HG03025 (cell line): ENCODE data around the gene CDK19.
"Not testable (repeated sequence)": the region's sequence is repeated elsewhere in the genome, so short reads cannot be mapped to it uniquely, and the experiment has no call there.

Experiments
- ATAC-seq: cut with Tn5 transposase; IDR thresholded peaks from one replicate; pipeline ENCODE4 v1.9.1; 2021; ENCODE audit warnings: mild to moderate bottlenecking, moderate library complexity; ENCODE audit not compliant: unreplicated experiment, low FRiP score

The CDK19 gene

DNA sequence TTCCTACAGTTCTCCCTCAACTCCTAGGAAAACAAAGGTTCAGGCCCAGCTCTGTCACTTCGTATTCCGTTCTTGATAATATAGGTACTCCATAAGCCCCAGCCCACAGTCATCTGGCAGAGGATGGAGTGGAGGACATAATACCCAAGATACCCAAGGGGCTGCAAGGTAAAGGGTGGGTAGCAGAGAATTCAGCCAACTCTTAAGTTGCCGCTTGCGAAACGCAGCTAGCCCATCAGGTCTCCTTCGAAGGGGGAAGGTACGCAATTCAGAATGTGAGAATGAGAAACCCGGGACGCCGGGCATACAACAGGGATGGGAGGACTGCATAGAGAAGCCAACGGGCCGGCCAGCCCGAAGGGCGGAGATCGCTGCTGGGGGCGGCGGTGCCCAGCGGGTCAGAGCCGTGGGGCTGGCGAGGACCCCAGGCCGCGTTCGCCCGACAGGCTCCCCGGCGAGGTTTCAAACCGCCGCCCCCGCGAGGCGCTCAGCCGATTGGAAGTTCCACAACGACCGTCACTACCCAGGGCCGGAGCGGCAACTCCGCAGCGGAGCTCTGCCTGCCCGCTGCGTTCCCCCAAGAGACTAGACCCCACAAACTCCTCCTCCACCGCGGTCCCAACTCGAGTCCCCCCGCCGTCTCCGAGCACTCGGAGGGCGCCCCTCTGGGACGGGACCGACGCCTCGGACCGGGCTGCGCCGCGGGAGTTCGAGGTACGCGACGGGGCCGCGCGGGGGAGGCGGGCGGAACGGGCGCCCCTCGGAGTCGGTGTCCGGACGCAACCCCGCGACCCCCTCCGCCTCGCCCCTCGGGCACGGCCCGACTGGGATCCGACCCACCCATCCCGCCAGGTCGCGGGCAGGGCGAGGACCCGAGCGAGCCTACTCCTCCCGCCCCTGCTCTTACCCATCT lies 911 bp downstream of the CDK19 start:
- peak; percentile 6 for ATAC-seq

DNA sequence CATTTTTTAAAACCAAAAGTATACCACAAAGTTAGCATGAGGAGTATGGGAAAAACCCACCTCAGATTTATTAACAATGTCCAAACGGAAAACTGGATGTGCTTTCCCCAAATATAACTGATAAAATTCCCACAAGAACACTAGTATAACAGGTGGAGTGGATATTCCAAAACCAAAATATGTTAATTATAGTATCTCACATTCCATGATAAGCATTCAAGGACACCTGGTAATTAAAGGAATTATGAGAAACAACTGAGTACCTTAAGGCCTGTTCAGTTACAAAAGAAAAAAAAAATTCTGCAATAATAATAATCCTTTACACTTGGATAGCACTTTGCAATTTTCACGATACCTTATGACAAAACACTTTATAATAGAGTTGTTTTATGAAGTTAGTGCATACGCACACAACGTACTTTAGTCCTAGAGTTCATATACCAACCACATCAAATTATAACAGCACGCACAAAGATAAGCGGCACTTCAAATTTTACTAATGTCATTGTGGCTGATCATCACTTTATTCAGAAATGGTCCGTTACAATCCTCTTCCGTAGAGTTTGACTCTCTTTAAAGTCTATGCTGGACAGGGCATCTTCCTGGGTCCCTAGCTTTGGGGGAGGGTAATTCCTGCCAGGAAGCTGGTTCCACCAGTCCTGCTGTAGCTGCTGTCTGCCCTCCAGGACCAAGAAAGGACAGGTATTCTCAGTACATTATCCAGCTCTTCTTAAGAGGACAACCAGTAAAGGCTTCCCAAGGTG lies 1.7 kb downstream of the CDK19 start:
- ATAC-seq: no peak

DNA sequence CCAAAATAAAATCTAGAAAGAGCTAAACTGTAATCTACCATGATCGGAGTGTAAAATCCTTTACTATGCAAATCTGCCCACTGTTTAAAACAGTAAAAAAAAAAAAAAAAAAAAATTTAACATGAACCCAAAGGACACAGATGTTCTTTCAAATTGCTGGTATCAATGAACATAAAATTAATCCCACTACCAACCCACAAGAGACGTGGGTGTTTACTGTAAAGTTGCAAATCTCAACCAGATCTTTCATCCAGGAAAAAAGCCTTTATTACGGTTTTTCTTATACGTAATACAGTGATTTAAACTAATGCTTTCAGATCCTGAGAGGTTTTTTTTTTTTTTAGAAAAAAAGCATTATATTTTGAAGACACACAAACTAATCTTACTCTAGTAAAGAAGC lies 2.5 kb downstream of the CDK19 start:
- no peak for ATAC-seq

DNA sequence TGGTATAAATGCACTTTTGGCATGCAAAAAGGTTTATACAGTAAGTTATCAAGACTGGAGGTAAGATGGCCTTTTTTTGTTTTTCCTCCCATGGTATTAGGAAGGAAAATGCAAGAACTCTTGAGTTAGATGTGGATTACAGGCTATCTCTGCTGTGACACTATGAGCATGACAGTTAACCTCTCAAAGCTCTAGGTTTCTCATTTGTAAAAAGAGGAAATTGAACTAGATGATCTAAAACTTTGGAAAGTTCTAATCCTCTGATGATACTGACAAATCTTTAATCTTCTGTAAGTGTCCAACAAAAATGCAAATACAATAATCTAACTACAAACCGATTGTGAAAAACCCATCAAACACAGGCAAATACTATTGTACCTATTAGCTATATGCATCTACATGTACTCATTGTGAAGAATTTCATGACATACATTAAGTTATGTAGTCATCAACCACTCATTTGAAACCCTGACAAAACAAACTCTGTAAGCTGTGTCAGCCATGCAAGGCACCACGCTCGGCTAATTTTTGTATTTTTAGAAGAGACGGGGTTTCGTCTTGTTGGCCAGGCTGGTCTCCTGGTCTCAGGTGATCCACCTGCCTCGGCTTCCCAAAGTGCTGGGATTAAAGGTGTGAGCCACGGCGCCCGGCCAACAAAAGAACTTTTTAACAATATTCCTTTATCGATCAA lies 4.2 kb downstream of the CDK19 start:
- ATAC-seq: no peak

DNA sequence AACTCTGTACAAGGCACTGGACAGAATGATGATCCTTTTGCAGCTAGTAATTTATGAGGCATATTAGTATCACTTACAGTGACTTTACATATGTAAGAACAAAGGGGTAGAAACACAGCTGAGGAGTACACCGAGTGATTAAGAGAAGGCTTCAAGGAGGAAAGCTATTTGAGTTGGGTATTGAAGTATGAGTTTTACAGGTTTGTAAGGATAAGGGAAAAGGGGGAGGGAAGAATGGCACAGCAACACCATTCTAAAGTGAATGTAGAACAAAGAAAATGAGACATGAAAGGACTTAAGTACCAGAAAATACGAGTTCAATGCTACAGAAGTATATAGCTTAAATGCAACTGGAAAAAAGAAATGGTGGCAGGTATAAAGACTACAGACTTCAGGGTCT lies 5.5 kb downstream of the CDK19 start:
- ATAC-seq: no peak

DNA sequence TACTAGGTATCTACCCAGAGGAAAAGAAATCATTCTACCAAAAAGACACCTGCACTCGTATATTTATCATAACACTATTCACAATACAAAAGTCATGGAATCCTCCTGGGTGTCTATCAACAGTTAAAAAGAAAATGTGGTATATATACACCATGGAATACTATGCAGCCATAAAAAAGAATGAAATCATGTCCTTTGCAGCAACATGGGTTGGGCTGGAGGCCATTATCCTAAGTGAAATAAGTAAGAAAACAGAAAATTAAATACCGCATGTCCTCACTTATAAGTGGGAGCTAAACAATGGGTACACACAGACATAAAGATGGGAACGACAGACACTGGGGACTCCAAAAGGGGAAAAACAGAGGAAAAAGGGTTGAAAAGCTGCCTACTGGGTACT lies 13.1 kb downstream of the CDK19 start:
- ATAC-seq: not testable (repeated sequence)

DNA sequence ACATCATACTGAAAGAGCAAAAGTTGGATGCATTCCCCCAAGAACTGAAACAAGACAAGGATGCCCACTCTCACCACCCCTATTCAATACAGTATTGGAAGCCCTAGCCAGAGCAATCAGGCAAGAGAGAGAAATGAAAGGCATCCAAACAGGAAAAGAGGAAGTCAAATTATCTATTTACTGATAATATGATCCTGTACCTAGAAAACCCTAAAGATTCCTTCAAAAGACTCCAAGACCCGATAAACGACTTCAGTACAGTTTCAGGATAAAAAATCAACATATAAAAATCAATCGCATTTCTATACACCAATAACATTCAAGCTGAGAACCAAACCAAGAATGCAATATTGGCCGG lies 14.5 kb downstream of the CDK19 start:
- no peak for ATAC-seq

DNA sequence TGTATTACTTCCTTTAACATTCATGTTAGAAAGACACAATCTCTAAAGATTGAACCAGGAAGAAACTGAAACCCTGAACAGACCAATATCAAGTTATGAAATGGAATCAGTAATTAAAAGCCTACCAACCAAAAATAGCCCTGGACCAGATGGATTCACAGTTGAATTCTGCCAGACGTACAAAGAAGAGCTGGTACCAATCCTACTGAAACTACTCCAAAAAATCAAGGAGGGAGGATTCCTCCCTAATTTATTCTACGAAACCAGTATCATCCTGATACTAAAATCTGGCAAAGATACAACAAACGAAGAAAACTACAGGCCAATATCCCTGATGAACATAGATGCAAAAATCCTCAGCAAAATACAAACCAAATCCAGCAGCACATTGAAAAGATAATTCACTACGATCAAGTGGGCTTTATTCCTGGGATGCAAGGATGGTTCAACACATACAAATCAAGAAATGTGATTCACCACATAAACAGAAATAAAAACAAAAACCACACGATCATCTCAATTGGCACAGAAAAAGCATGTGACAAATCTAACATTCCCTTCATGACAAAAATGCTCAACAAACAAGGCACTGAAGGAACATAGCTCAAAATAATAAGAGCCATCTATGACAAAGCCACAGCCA lies 15.0 kb downstream of the CDK19 start:
- no peak for ATAC-seq

DNA sequence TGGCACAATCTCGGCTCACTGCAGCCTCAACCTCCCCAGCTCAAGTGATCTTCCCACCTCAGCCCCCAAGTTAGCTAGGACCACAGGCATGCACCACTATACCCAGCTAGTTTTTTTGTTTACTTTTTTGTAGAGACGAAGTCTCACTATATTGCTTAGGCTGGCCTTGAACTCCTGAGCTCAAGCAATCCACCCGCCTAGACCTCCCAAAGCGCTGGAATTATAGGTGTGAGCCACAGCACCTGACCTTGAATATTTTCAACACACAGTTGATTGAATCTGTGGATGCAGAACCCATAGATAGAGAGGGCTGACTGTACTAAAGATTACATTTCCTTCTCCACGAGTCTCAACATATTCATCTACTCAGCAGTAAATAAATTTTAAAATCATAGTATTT lies 15.6 kb downstream of the CDK19 start:
- no peak for ATAC-seq

DNA sequence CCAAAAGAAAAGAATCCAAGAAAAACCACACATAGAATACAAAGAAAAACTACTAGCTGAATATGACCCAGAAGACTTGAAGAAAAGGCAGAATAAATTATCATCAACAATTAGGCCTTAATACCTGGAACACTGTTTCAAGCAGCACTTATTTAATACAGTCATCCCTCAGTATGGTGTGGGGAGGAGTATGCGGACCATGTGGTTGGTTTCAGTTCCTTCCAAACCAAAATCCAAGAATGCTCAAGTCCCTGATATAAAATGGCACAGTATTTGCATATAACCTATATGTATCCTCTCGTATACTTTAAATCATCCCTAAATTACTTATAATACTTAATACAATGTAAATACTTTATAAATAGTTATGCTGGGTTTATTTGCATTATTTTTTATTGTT lies 16.1 kb downstream of the CDK19 start:
- no peak for ATAC-seq

DNA sequence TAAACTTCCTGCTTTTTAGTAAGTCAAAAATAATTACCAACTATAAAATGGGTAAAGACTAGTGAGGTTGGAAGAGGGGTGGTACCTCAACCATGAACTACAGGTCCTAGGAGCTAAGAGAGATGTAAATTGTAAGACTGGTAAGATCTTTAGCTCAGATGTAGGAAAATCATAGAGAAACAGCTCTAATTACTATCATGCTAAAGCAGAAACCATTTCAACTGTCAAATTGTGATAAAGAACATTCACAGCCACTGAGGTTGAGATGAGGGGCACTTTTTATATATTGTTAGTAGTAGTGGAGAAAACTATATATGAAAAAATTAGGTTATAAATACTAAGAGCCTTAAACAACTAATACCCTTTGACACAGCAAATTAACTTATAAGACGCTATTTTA lies 20.0 kb downstream of the CDK19 start:
- ATAC-seq: no peak

DNA sequence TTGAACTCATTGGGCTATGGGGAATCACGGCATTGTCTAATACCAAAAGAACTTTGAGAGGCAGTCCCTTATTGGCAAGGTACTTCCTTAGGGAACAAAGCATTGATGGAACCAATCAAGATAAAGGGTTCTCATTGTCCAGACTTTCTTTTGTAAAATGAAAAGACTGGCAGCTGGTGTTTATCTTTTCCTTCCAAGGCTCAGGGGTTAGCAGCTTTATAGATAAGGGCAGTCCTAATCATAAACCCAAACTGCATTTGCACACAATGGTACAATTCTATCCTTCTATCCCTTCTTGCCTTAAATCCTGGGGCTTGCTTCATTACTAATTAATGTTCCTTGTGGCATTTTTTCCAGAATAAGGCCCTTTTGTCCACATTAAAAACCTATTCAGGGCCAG lies 28.6 kb downstream of the CDK19 start:
- ATAC-seq: no peak

DNA sequence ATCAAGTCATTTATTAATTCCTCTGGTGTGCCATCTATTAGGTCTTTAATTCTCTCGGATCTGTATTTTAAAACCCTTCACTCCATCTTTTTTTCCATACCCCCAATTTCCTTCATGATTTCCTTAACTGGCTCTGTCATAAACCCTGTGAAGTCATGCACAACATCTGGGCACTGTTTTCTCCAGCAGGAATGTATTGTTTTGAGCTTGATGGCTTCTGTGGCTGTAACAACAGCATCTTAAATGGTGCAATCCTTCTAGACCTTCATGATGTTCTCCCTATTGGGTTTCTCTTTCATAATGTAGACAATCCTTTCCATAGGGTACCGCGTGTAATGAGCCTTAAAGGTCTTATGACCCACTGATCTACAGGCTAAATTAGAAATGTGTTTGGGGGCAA lies 29.0 kb downstream of the CDK19 start:
- ATAC-seq: no peak

DNA sequence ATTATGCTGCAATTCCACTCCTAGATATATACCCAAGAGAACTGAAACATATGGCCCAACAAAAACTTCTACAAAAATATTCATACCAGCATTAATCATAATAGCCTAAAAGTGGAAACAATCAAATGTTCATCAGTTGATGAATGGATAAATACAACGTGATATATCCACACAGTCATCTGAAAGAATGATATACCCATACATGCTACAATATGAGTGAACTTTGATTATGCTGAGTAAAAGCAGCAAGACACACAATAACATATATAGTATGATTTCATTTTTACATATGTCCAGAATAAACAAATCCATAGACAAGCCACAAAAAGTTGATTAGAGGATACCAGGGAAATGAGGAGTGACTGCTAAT lies 30.7 kb downstream of the CDK19 start:
- ATAC-seq: no peak

DNA sequence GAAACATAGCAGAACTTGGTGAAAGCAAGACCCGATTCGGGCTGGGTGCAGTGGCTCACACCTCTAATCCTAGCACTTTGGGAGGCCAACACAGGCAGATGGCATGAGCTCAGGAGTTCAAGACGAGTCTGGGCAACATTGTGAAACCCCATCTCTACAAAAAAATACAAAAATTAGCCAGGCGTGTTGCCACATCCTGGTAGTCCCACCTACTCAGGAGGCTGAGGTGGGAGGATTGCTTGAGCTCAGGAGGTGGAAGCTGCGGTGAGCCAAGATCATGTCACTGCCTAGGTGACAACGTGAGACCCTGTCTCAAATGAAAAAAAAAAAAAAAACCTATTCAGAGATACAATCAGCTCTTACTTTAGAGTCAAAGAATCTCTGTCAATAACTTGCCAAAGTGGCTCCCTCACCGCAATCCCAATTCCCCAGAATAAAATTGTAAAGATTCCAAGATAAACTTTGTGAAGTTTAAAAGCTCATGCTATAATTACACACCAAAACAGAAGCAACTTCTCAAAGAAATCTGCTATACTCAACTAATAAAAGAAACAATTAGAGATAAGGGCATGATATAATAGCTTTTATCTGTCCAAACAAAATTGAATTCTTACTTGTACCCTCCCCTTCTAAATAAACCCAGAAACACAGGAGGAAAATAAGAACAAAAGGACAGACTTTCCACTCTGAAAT lies 33.6 kb downstream of the CDK19 start:
- no peak for ATAC-seq

DNA sequence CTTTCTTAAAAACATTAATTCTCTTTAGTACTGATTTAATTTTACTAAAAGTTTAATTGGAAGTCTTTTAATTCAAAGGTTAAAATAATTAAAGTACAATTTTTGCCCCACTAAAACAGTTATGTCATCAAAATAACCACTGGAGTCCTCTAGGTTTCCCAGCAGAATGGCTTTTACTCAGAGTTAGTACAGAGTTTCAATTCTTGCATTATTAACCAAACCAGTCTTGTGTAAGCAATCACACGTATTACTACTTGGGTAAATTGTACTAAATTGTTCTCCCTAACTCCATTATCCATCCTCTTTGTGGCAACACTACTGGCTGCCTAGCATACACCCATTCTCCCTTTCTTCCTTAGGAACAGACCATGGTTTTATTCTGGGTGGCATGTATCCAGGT lies 36.9 kb downstream of the CDK19 start:
- ATAC-seq: no peak

DNA sequence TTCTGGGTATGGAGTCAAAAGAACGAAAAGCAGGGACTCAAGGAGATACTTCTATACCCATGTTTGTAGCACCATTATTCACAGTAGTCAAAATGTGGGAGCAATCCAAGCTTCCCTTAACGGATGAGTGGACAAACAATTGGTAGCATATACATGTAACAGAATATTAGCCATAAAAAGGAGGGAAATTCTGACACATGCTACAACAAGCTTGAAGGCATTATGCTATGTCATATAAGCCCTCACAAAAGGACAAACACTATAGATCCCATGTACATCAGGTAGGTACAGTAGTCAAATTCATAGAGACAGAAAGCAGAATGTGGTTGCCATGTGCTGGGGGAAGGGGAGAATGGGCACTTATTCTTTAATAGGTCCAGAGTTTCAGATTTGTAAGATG lies 37.6 kb downstream of the CDK19 start:
- ATAC-seq: no peak

DNA sequence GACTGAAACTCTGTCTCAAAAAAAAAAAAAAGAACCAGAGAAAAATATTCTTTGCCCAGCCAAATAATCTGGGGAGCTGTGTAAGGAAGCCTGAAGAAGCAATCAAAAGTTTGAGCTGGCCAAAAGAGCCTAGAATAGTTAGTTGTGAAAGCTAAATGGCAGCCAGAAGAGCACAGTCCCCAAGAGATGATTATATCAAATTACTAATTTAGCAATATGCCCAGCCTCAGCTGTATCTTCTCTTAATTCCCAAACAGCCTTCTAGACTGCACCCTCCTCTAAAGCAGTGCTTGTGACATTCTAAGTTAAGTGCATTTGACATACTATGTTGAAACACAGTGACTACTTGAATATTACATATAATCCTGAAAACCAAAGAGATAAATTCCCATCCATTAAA lies 38.9 kb downstream of the CDK19 start:
- no peak for ATAC-seq

DNA sequence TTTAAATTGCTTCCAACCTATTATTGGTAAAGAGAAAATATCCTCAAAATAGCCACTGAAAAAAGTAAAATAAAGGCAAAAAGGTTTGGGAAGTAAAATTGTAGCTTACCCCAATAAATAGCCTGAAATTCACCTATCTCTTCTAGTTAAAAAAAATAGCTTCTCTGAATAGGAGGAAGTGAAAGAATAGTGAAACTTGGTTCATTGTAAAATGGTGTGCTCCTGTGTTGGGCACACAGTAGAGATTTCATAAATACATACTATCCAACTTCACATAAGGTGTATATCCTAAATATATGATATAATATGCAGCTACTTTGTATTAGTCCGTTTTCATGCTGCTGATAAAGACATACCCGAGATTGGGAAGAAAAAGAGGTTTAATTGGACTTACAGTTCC lies 45.3 kb downstream of the CDK19 start:
- no peak for ATAC-seq

DNA sequence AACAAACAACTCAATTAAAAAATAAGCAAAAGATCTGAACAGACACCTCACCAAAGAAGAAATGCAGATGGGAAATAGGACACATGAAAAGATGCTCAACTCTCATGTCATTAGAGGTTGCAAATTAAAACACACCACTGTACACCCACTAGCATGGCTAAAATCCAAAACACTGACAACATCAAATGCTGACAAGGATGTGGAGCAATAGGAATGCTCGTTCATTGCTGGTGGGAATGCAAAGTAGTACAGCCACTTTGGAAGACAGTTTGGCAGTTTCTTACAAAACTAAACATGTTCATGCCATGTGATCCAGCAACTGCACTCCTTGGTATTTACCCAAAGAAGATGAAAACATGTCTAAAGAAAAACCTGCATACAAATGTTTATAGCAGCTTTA lies 47.2 kb downstream of the CDK19 start:
- ATAC-seq: no peak
